ENCODE data around the gene MFAP4.

DNA sequence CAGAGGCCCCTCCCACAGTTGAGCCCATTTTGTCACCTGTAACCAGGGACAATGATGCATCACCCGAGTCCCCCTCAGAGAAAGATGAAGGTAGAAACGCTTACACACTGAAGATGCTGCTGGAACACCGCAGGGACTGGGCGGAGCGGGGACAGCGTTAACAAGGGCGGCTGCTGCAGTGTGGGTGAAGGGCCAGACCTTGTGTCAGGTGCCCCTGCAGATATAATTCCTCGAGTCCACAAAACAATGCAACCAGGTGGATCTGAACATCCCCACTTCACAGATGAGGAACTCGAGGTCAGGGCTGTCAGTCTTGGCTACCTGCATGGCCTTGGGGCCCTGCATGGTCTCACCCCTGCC, 15.0 kb downstream of the MFAP4 start:
- TF ChIP-seq EZH2 (IDR thresholded peaks at IDR 0.05; ENCODE audit: low read depth): no peak
- TF ChIP-seq, protein P1, sequence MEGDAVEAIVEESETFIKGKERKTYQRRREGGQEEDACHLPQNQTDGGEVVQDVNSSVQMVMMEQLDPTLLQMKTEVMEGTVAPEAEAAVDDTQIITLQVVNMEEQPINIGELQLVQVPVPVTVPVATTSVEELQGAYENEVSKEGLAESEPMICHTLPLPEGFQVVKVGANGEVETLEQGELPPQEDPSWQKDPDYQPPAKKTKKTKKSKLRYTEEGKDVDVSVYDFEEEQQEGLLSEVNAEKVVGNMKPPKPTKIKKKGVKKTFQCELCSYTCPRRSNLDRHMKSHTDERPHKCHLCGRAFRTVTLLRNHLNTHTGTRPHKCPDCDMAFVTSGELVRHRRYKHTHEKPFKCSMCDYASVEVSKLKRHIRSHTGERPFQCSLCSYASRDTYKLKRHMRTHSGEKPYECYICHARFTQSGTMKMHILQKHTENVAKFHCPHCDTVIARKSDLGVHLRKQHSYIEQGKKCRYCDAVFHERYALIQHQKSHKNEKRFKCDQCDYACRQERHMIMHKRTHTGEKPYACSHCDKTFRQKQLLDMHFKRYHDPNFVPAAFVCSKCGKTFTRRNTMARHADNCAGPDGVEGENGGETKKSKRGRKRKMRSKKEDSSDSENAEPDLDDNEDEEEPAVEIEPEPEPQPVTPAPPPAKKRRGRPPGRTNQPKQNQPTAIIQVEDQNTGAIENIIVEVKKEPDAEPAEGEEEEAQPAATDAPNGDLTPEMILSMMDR (conservative IDR thresholded peaks at IDR 0.05): no peak

Measured in PC-9 (cell line).